Sigmoid colon (tissue), 4 donors: ENCODE measurements around the gene ZP1.

ENCODE experiments used
- CTCF ChIP-seq, 4 experiments: fragments of 450-650 bp in 3 of 4; fragments of 200-600 bp in 1 of 4; IDR thresholded peaks; one replicate each; pipeline ENCODE4 v1.5.1; 2016 to 2019; ENCODE audit warnings: antibody characterized with exemption in 4 of 4, mild to moderate bottlenecking in 3 of 4, moderate library complexity in 2 of 4
- EP300 ChIP-seq, 4 donors: sonication (generic); formaldehyde crosslinking; IDR thresholded peaks; one replicate each; pipeline ENCODE4 v1.6.1; 2017; ENCODE audit warnings: antibody characterized with exemption in 4 of 4
- POLR2A ChIP-seq, 2 donors: fragments of 450-650 bp; IDR thresholded peaks; one replicate each; pipeline ENCODE4 v1.6.1; 2016; ENCODE audit warnings: antibody characterized with exemption in 2 of 2, mild to moderate bottlenecking in 2 of 2, moderate library complexity in 2 of 2
- POLR2AphosphoS5 ChIP-seq, 4 donors: sonication (generic); formaldehyde crosslinking; IDR thresholded peaks; one replicate each; pipeline ENCODE4 v1.6.1; 2017; ENCODE audit warnings: antibody characterized with exemption in 4 of 4

DNA sequence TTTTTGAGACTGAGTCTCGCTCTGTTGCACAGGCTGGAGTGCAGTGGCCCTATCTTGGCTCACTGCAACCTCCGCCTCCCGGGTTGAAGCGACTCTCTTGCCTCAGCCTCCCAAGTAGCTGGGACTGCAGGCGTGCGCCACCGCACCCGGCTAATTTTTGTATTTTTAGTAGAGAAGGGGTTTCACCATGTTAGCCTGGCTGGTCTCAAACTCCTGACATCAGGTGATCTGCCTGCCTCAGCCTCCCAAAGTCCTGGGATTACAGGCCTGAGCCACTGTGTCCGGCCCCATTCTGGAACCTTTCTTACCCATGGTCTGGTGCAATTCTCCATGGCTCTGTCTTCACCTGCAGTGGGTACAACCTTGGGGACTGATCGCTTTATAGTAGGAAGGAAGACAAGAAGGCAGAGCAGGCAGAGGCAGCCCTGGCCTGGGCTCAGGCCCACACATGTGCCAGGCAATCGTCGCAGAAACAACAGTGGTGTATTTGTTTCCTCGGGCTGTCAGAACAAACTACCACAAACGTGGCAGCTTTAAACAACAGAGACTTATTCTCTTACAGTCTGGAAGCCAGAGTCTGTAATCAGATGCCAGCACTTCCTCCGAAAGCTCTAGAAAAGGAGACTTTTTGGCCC, 7.6 kb upstream of the ZP1 start:
- TF ChIP-seq POLR2AphosphoS5 (IDR thresholded peaks at IDR 0.05) (no peak), POLR2A (IDR thresholded peaks at IDR 0.05) (no peak), CTCF (IDR thresholded peaks at IDR 0.05) (no peak), EP300 (IDR thresholded peaks at IDR 0.05) (no peak)
